Testis (tissue), 3 donors: ENCODE data around the gene KARS1. TPM values are rescaled to one million over a fixed set of nuclear protein-coding genes. Genes with fewer than 3 reads are reported as not detected.

Experiments
- DNase-seq: peaks from one replicate; pipeline ENCODE4 v3.0.0-alpha.2; 2019
- H3K27ac ChIP-seq, 2 donors: fragments of 200-600 bp; sonication (generic); one replicate each; pipeline ENCODE4 v1.5.1; 2019
- H3K27me3 ChIP-seq: fragments of 200-600 bp; sonication (generic); one replicate; pipeline ENCODE4 v1.5.1; 2019
- H3K36me3 ChIP-seq: fragments of 200-600 bp; sonication (generic); one replicate; pipeline ENCODE4 v1.5.1; 2017; ENCODE audit warnings: low read depth; ENCODE audit errors: missing control alignments
- H3K4me1 ChIP-seq: fragments of 200-600 bp; sonication (generic); one replicate; pipeline ENCODE4 v1.5.1; 2019
- H3K4me3 ChIP-seq, 2 donors: fragments of 200-600 bp; sonication (generic); one replicate each; pipeline ENCODE4 v1.5.1; 2017 to 2019
- H3K9me3 ChIP-seq: fragments of 200-600 bp; sonication (generic); one replicate; pipeline ENCODE4 v1.5.1; 2017
- POLR2A ChIP-seq: fragments of 450-650 bp; IDR thresholded peaks from one replicate; pipeline ENCODE4 v1.6.1; 2017; ENCODE audit warnings: antibody characterized with exemption, mild to moderate bottlenecking, moderate library complexity
- WGBS, 2 donors: methylation state at CpG; one replicate each; pipeline ENCODE4 v1.1.5; 2018; 5-methylcytosine and 5-hydroxymethylcytosine counted together
- intact Hi-C: fragments of 100-400 bp; cut with DNase I; formaldehyde crosslinking; loops from one replicate; pipeline ENCODE4 v1.15.1; 2023; ENCODE audit warnings: low total_unique reads
- polyA plus RNA-seq: library from polyadenylated mRNA; stranded (reverse); fragments of 350-450 nt; fragmentation: Illumina TruSeq; extraction: RNeasy Lipid Tissue Mini Kit (QIAGEN cat#74804); gene quantifications from one replicate; pipeline ENCODE4 v1.2.3, GENCODE V29; 2014; ENCODE audit warnings: low read depth, low replicate concordance; ENCODE audit not compliant: insufficient read depth
- total RNA-seq, 2 donors: library from RNA; depleted of rRNA; stranded (reverse); fragments of >200 nt; gene quantifications; one replicate each; pipeline ENCODE4 v1.2.3, GENCODE V29; 2016
- TF ChIP-seq, protein P1 (sequence below), 3 experiments: fragments of 450-650 bp in 2 of 3; fragments of 200-600 bp in 1 of 3; sonication (generic) in 1 of 3; IDR thresholded peaks; one replicate each; pipeline ENCODE4 v1.5.1; 2016 to 2019; ENCODE audit warnings: antibody characterized with exemption in 3 of 3, mild to moderate bottlenecking in 2 of 3, moderate library complexity in 1 of 3

The KARS1 gene
- total and polyA plus RNA-seq, 3 donors from 2014 or later: 137 to 254 (median 139) TPM

DNA sequence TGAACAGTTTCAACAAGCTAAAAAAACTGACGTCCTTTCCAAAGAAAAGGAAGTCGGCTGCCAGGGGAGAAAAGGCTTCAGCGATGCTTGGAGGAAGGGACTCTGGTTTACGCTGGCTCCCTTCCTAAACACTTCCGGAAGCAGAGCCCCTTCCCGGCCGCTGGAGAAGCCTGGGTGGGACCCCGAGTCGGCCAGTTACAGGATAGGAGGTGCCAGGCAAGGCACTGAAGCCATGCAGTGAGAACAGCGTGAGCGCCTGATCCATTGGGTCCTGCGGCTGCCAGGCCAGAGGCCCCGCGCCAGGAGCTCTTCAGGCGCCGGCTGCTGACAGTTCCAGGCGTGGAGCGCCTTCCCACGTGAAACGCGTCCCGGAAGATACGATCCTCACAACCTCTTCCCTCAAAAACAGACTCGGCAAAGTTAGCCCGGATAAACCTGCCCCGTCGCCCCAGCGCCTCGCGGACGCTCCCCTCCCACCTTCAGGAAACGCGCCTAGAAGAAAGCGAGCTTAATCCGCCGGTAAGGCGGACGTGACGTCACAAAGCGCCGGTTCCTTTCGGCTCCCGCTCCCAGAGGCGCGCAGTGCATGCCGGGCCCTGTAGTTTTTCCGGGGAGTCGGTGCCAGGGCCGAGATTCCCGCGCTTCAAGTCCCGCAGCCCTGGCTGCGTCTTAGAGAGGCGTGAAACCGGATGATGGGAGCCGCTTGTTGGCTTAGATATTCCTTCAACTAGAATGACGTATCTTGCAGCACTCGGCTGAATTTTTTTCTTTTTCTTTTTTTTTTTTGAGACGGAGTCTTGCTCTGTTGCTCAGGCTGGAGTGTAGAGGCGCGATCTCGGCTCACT is 24.5 kb downstream of the KARS1 start, which contains the start of gene ADAT1:
TSS of gene ADAT1 (minus strand) at position 521 of the 845 bp plus-strand sequence. CDS start 2,482 bp downstream, outside the sequence.
- Histone ChIP-seq H3K4me1 (peaks cover 11% of the 10 kb centered on the region), H3K4me3 (peak within 1 kb of the TSS; percentile 69 to 82), H3K27me3 (no peaks in the 10 kb centered on the region), H3K27ac (peak within 1 kb of the TSS; percentile 80 to 84), H3K9me3 (no peaks in the 10 kb centered on the region), H3K36me3 (no peaks in the 10 kb centered on the region)
- intact Hi-C loops: no loop called here
- TF ChIP-seq, protein P1, sequence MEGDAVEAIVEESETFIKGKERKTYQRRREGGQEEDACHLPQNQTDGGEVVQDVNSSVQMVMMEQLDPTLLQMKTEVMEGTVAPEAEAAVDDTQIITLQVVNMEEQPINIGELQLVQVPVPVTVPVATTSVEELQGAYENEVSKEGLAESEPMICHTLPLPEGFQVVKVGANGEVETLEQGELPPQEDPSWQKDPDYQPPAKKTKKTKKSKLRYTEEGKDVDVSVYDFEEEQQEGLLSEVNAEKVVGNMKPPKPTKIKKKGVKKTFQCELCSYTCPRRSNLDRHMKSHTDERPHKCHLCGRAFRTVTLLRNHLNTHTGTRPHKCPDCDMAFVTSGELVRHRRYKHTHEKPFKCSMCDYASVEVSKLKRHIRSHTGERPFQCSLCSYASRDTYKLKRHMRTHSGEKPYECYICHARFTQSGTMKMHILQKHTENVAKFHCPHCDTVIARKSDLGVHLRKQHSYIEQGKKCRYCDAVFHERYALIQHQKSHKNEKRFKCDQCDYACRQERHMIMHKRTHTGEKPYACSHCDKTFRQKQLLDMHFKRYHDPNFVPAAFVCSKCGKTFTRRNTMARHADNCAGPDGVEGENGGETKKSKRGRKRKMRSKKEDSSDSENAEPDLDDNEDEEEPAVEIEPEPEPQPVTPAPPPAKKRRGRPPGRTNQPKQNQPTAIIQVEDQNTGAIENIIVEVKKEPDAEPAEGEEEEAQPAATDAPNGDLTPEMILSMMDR (IDR thresholded peaks at IDR 0.05): peak in 1 of 3 experiments; percentile 3
- peak; percentile 11 for TF ChIP-seq POLR2A
- WGBS, 2 donors: 0% methylated on average over 29 to 62 of the region's 62 CpGs
- peak; percentile 99 for DNase-seq

DNA sequence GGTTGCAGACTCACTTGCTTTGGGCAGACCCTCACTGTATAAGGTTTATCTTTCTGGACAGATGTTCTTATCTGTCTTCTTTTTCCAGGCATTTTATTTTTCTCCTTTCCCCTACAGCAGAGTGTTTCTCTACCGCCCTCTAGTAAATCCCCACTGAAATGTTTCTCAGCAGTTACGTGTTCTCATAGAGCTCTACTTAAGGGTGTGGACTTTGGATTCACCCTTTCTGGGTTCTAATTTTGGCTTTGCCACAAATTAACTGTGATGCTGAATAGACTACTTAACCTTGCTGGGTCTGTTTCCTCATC is 26.3 kb downstream of the KARS1 start:
- H3K36me3 ChIP-seq: no peaks in the 10 kb centered on the region
- no peak for DNase-seq
- no peaks in the 10 kb centered on the region for H3K27me3 ChIP-seq
- no peak overlapping the region for H3K4me3 ChIP-seq
- 22 to 45% methylated on average over 2 of the region's 2 CpGs for WGBS, 2 donors
- H3K4me1 ChIP-seq: peaks cover 11% of the 10 kb centered on the region
- intact Hi-C loops: no loop called here
- no peaks in the 10 kb centered on the region for H3K9me3 ChIP-seq
- TF ChIP-seq, protein P1 (IDR thresholded peaks at IDR 0.05): no peak
- no peak for TF ChIP-seq POLR2A
- H3K27ac ChIP-seq: no peak overlapping the region

DNA sequence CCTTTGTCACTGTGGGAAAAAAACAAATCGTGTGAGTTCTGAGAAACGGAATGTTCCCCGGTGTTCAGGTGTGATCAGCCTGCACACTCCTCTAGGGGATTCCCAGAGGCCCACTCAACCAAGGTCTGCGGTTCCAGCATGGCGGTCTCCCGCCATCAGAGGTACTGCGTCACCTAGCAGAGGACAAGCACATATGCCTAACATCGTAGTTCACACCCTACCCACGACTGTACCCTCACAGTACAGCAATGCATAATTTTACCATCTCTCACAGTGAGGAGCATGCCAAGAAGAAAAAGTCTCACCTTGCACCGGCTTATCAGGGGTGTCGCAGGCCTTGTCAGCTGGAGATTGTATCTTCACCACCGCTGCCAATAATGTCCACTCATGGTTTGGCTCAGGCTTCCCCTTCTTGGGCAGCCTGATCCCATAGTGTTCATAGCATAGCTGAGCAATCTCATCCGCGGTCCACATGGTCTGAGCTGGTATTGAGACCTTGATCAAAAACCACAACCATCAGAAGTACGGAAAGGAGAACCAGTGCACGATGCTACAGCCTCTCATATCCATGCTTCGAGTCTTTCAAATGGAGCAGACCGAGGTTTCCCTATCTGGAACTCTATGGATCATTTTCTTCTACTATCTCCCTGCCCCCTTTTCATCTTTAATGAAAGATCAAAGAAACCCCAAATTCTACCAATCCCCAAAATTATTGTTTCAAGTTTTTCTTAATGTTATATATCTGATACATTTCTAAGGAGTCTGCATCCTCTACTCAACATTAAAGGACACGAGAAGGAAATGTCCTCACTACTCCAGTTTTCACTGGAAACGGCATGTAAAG is 26.9 kb downstream of the KARS1 start:
- intact Hi-C loops: no loop called here
- H3K36me3 ChIP-seq: no peaks in the 10 kb centered on the region

DNA sequence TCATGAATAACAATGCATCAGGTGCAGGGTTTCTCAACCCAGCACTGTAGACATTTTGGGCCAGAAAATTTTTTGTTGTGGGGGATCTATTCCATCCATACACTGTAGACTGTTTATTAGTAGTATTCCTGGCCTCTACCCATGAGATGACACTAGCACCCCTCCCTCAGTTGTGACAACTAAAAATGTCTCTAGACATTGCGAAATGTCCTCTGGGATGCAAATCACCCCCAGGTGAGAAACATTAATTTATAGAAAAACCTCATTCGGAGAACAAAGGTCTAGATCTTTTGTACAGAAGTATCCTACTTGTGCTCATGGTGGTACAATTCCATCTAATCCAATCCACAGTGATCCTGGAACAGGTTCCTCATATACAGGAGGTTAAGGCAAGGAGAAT is 28.7 kb downstream of the KARS1 start:
- Histone ChIP-seq H3K9me3 (no peaks in the 10 kb centered on the region), H3K4me3 (no peak overlapping the region), H3K4me1 (peaks cover 11% of the 10 kb centered on the region), H3K27me3 (no peaks in the 10 kb centered on the region), H3K36me3 (no peaks in the 10 kb centered on the region), H3K27ac (no peak overlapping the region)
- no peak for DNase-seq
- intact Hi-C loops: no loop called here
- WGBS, 2 donors: 94 to 97% methylated on average over 2 of the region's 2 CpGs
- TF ChIP-seq, protein P1 (IDR thresholded peaks at IDR 0.05): no peak
- no peak for TF ChIP-seq POLR2A

More for the DNA sequence above, 26.9 kb downstream of the KARS1 start:
- no peaks in the 10 kb centered on the region for H3K27me3 ChIP-seq
- no peaks in the 10 kb centered on the region for H3K9me3 ChIP-seq
- DNase-seq: no peak
- no peak overlapping the region for H3K4me3 ChIP-seq
- H3K4me1 ChIP-seq: peaks cover 11% of the 10 kb centered on the region
- TF ChIP-seq POLR2A: no peak
- TF ChIP-seq, protein P1 (IDR thresholded peaks at IDR 0.05): no peak
- no peak overlapping the region for H3K27ac ChIP-seq
- WGBS, 2 donors: 83 to 86% methylated on average over 19 to 20 of the region's 20 CpGs
